A549 (cell line): ENCODE measurements around the gene ZBTB20. TPM values are rescaled to one million over a fixed set of nuclear protein-coding genes. Genes with fewer than 3 reads are reported as not detected.

Experiments used
- ATAC-seq, 2 experiments: fragments of 200-7000 bp in 1 of 2; fragments of >200 bp in 1 of 2; cut with Nextera tagmentation in 1 of 2; cut with Tn5 transposase in 1 of 2; 3 replicates each; pipeline versions ENCODE4 v1.8.0 to v1.9.1; 2018 to 2020; ENCODE audit warnings: mild to moderate bottlenecking in 1 of 2, moderate library complexity in 1 of 2
- CTCF ChIA-PET: fragments of 300-600 bp; sonication (Branson Sonifier 250); formaldehyde crosslinking; extraction: SDS; loops from one replicate; lab custom pipeline; 2021; ENCODE audit warnings: antibody characterized with exemption, inconsistent platforms; lab: Yijun Ruan, JAX
- POLR2A ChIA-PET: fragments of 350-600 bp; formaldehyde crosslinking; extraction: SDS; loops from one replicate; lab custom pipeline; 2021; ENCODE audit warnings: antibody characterized with exemption, inconsistent platforms; lab: Yijun Ruan, JAX
- DNase-seq, 2 experiments: peaks; one replicate each; pipeline versions ENCODE4 v3.0.0 to v3.0.0-alpha.2; 2011 to 2016; ENCODE audit warnings: low read depth in 1 of 2, low spot score in 1 of 2
- FAIRE-seq: peaks from 2 replicates; lab custom pipeline; 2011; peaks lifted over from hg19 to GRCh38; lab: Jason Lieb, UNC
- H3K27ac ChIP-seq, 2 experiments: fragments of >200 bp; sonication (Bioruptor Twin); formaldehyde crosslinking; 3 replicates each; pipeline ENCODE4 v1.5.1; 2016 to 2017
- H3K4me1 ChIP-seq: fragments of >200 bp; sonication (Bioruptor Twin); formaldehyde crosslinking; 3 replicates; pipeline ENCODE4 v1.6.1; 2016
- H3K4me2 ChIP-seq: fragments of >200 bp; sonication (Bioruptor Twin); formaldehyde crosslinking; 3 replicates; pipeline ENCODE4 v1.6.1; 2016
- H3K4me3 ChIP-seq: fragments of >200 bp; sonication (Bioruptor Twin); formaldehyde crosslinking; 3 replicates; pipeline ENCODE4 v1.5.1; 2016
- H3K9me3 ChIP-seq: fragments of >200 bp; sonication (Bioruptor Twin); formaldehyde crosslinking; 3 replicates; pipeline ENCODE4 v1.6.1; 2016
- BCL3 ChIP-seq: fragments of >200 bp; sonication (Bioruptor Twin); formaldehyde crosslinking; IDR thresholded peaks from 3 replicates; pipeline ENCODE4 v1.6.1; 2016
- CBX2 ChIP-seq: fragments of 200-600 bp; sonication (generic); IDR thresholded peaks from 2 replicates; pipeline ENCODE4 v1.6.1; 2016; ENCODE audit warnings: low read depth, mild to moderate bottlenecking, borderline replicate concordance
- CEBPB ChIP-seq, 2 experiments: fragments of >200 bp in 1 of 2; sonication (Bioruptor Twin) in 1 of 2; formaldehyde crosslinking in 1 of 2; IDR thresholded peaks; 2 replicates each; pipeline ENCODE4 v1.6.1; 2012 to 2016
- CHD4 ChIP-seq: fragments of 200-600 bp; sonication (generic); IDR thresholded peaks from 2 replicates; pipeline ENCODE4 v1.6.1; 2016; ENCODE audit warnings: antibody characterized with exemption, mild to moderate bottlenecking, borderline replicate concordance
- CTCF ChIP-seq: fragments of >200 bp; sonication (Bioruptor Twin); formaldehyde crosslinking; IDR thresholded peaks from 3 replicates; pipeline ENCODE4 v1.5.1; 2016
- E2F6 ChIP-seq: IDR thresholded peaks from 2 replicates; pipeline ENCODE4 v1.6.1; 2012; ENCODE audit warnings: low read depth, borderline replicate concordance
- EHF ChIP-seq: fragments of 250-450 bp; sonication (Bioruptor Pico); IDR thresholded peaks from 2 replicates; pipeline ENCODE4 v1.5.0; 2020; ENCODE audit warnings: mild to moderate bottlenecking
- FOSB ChIP-seq: fragments of 250-450 bp; sonication (Bioruptor Pico); IDR thresholded peaks from 2 replicates; pipeline ENCODE4 v1.5.0; 2020; ENCODE audit warnings: mild to moderate bottlenecking, moderate library complexity
- FOXS1 ChIP-seq: fragments of 250-450 bp; sonication (Bioruptor Pico); IDR thresholded peaks from 2 replicates; pipeline ENCODE4 v1.5.0; 2020; ENCODE audit warnings: mild to moderate bottlenecking, moderate library complexity
- HDAC2 ChIP-seq: fragments of 200-600 bp; sonication (generic); IDR thresholded peaks from 2 replicates; pipeline ENCODE4 v1.6.1; 2016
- HEYL ChIP-seq: fragments of 250-450 bp; sonication (Bioruptor Pico); IDR thresholded peaks from 2 replicates; pipeline ENCODE4 v1.8.0; 2021; ENCODE audit warnings: mild to moderate bottlenecking, moderate library complexity
- HMGXB4 ChIP-seq: fragments of 250-450 bp; sonication (Bioruptor Pico); IDR thresholded peaks from 2 replicates; pipeline ENCODE4 v1.5.0; 2021; ENCODE audit warnings: mild to moderate bottlenecking, moderate library complexity, borderline replicate concordance
- HOXA7 ChIP-seq: fragments of 250-450 bp; sonication (Bioruptor Pico); IDR thresholded peaks from 2 replicates; pipeline ENCODE4 v1.5.0; 2020; ENCODE audit warnings: mild to moderate bottlenecking, moderate library complexity
- HOXB5 ChIP-seq: fragments of 250-450 bp; sonication (Bioruptor Pico); IDR thresholded peaks from 2 replicates; pipeline ENCODE4 v1.5.0; 2020; ENCODE audit warnings: mild to moderate bottlenecking, moderate library complexity
- JUNB ChIP-seq: fragments of >200 bp; sonication (Bioruptor Twin); formaldehyde crosslinking; IDR thresholded peaks from 2 replicates; pipeline ENCODE4 v1.6.1; 2016
- KDM5A ChIP-seq: fragments of 200-600 bp; sonication (generic); IDR thresholded peaks from 2 replicates; pipeline ENCODE4 v1.6.1; 2016; ENCODE audit warnings: antibody characterized with exemption, mild to moderate bottlenecking
- MAFK ChIP-seq: fragments of 450-650 bp; IDR thresholded peaks from 2 replicates; pipeline ENCODE4 v1.6.1; 2014; ENCODE audit not compliant: partially characterized antibody
- MAZ ChIP-seq: fragments of 150-350 bp; IDR thresholded peaks from 2 replicates; pipeline ENCODE4 v1.6.1; 2014; ENCODE audit warnings: antibody characterized with exemption, low read depth, low read length, borderline replicate concordance
- NR3C1 ChIP-seq: fragments of >200 bp; sonication (Bioruptor Twin); formaldehyde crosslinking; IDR thresholded peaks from 3 replicates; pipeline ENCODE4 v1.6.1; 2017
- POLR2A ChIP-seq: IDR thresholded peaks from 2 replicates; pipeline ENCODE4 v1.6.1; 2012; ENCODE audit warnings: mild to moderate bottlenecking, low read length
- RCOR1 ChIP-seq: fragments of 150-350 bp; IDR thresholded peaks from 2 replicates; pipeline ENCODE4 v1.6.1; 2014; ENCODE audit warnings: antibody characterized with exemption, low read length, low read depth
- SREBF2 ChIP-seq: fragments of 450-650 bp; IDR thresholded peaks from 2 replicates; pipeline ENCODE4 v1.6.1; 2014; ENCODE audit warnings: mild to moderate bottlenecking, moderate library complexity
- TP53 ChIP-seq: fragments of 250-450 bp; sonication (Bioruptor Pico); IDR thresholded peaks from 2 replicates; pipeline ENCODE4 v1.5.0; 2021; ENCODE audit warnings: mild to moderate bottlenecking, moderate library complexity
- ZC3H11A ChIP-seq: fragments of 450-650 bp; IDR thresholded peaks from 2 replicates; pipeline ENCODE4 v1.6.1; 2014; ENCODE audit warnings: antibody characterized with exemption, mild to moderate bottlenecking
- ZSCAN20 ChIP-seq: fragments of 250-450 bp; sonication (Bioruptor Pico); IDR thresholded peaks from 2 replicates; pipeline ENCODE4 v1.8.0; 2022; ENCODE audit warnings: mild to moderate bottlenecking, moderate library complexity
- WGBS: methylation state at CpG from one replicate; pipeline ENCODE4 v1.1.6; 2017; ENCODE audit errors: missing lambda C conversion rate; 5-methylcytosine and 5-hydroxymethylcytosine counted together
- polyA plus RNA-seq, 4 experiments: library from polyadenylated mRNA; depleted of rRNA in 3 of 4; stranded (reverse); fragments of >200 nt; fragmentation: RNase III in 1 of 4; extraction: RNeasy Plus Mini Kit Qiagen cat#74134 plus additional on column Dnase treatment in 1 of 4; gene quantifications; 2 replicates in 3 of 4; 3 replicates in 1 of 4; pipeline ENCODE4 v1.2.3, GENCODE V29; 2011 to 2017

The ZBTB20 gene
- polyA plus RNA-seq, 2 of the 4 experiments (the other 2 are of a cell fraction), result 0.85 to 5.0 TPM

GRCh38 chr3:114393367-114394072 is 753.6 kb downstream of the ZBTB20 start:
- 85% methylated on average over 7 of the region's 7 CpGs for WGBS
- CTCF ChIA-PET, result interaction anchor here (1.3 to 9.8 kb wide), 3 partner anchors 8 to 30 kb away, joined by 3 to 61 read pairs (median 3); no protein-coding TSS in a partner anchor
- ATAC-seq (no peak), DNase-seq (no peak), FAIRE-seq (no peak)
- POLR2A ChIA-PET, result no interaction called here
- H3K4me2 ChIP-seq, result no peak overlapping the region
- H3K27ac ChIP-seq, result no peak overlapping the region
- H3K9me3 ChIP-seq, result no peaks in the 10 kb centered on the region
- no peak for TF ChIP-seq SREBF2
- no peaks in the 10 kb centered on the region for H3K4me1 ChIP-seq
- no peak overlapping the region for H3K4me3 ChIP-seq

- TF ChIP-seq ZC3H11A (no peak), HOXA7 (CRISPR knock-in tag) (no peak), EHF (CRISPR knock-in tag) (no peak), E2F6 (no peak), TP53 (CRISPR knock-in tag) (no peak), ZSCAN20 (CRISPR knock-in tag) (no peak), CHD4 (no peak), MAFK (no peak), CBX2 (no peak), HEYL (no peak), HOXB5 (CRISPR knock-in tag) (no peak), CEBPB (IDR thresholded peaks at IDR 0.05) (no peak)
- H3K4me3 ChIP-seq, result no peak overlapping the region
- ATAC-seq (no peak), FAIRE-seq (no peak), DNase-seq (no peak)
- H3K4me1 ChIP-seq, result no peaks in the 10 kb centered on the region
- no peak overlapping the region for H3K27ac ChIP-seq
- no peaks in the 10 kb centered on the region for H3K9me3 ChIP-seq
- ChIA-PET CTCF (interaction anchor here (1.3 to 9.8 kb wide), 2 partner anchors 9 kb away, joined by 3 to 61 read pairs; no protein-coding TSS in a partner anchor), POLR2A (no interaction called here)
- no peak overlapping the region for H3K4me2 ChIP-seq
- WGBS, result 91% methylated on average over 2 of the region's 2 CpGs
These were observed 754.3 kb downstream of the ZBTB20 start for GRCh38 chr3:114392831-114393230.

- H3K4me3 ChIP-seq, result no peak overlapping the region
- ChIA-PET CTCF (no interaction called here), POLR2A (no interaction called here)
- WGBS, result 98% methylated on average over 4 of the region's 4 CpGs
- TF ChIP-seq KDM5A, result no peak
- no peak for TF ChIP-seq NR3C1
- no peak for TF ChIP-seq MAZ
- no peak for TF ChIP-seq RCOR1
- no peak for TF ChIP-seq POLR2A
- TF ChIP-seq FOXS1 (CRISPR knock-in tag), result no peak
- TF ChIP-seq HDAC2, result no peak
- TF ChIP-seq HEYL, result no peak
- no peak for TF ChIP-seq JUNB
- no peak for TF ChIP-seq FOSB (CRISPR knock-in tag)
- TF ChIP-seq BCL3, result no peak
- no peak for TF ChIP-seq SREBF2
- no peak for TF ChIP-seq HMGXB4
- TF ChIP-seq CTCF, result no peak
- H3K4me1 ChIP-seq, result peaks cover 3% of the 10 kb centered on the region; the same call in 1 of the 3 replicates
- DNase-seq, result no peak
- H3K9me3 ChIP-seq, result no peaks in the 10 kb centered on the region
- H3K4me2 ChIP-seq, result no peak overlapping the region
- H3K27ac ChIP-seq, result no peak overlapping the region
- no peak for FAIRE-seq
- ATAC-seq, result no peak
These were observed 757.9 kb downstream of the ZBTB20 start for GRCh38 chr3:114389156-114389555.
